Measurements from ENCODE around the gene SCG5.
A peak's percentile ranks its signal among the peaks of the same experiment; 100 is the strongest.

SCG5 gene

DNA sequence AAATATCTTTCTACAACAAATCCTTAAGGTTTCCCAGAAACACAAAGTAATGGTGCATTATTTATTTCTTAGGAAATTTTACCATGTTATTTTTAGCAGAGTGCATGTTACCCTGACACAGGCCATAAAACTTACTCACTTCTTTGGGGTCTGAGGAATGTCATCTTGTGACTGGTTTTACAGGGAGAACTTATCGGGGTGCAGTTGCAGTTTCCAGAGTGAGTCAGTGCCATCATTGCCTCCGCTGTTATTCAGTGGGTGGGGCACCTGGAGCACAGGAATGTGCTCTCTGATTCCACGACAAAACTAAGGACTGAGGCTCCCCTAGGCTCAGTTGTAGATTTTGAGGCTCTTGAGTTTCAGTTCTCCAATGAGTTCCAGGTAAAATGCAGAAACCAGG, 65.2 kb downstream of the SCG5 start:
- Histone ChIP-seq H3K27ac (ENCODE audit: low read length, poor library complexity, severe bottlenecking) (peak overlapping the region; percentile 68), H3K14ac (ENCODE audit: low read length in 2 of 2) (no peak overlapping the region), H3K18ac (ENCODE audit: low read depth in 1 of 2, low read length in 2 of 2) (no peak overlapping the region), H3K4ac (ENCODE audit: low read depth in 1 of 2, low read length in 2 of 2) (no peak overlapping the region), H3K23ac (ENCODE audit: low read length in 2 of 2) (no peak overlapping the region), H3K4me3 (ENCODE audit: insufficient read depth in 1 of 2, low read depth in 1 of 2, low read length in 2 of 2) (no peak overlapping the region), H3K36me3 (ENCODE audit: control insufficient read depth in 1 of 2, insufficient read depth in 2 of 2, low read depth in 1 of 2, low read length in 2 of 2) (no peaks in the 10 kb centered on the region), H3K79me1 (replicated peaks; ENCODE audit: low read length, poor library complexity, severe bottlenecking) (no peaks in the 10 kb centered on the region), H2BK15ac (ENCODE audit: low read depth, poor library complexity, severe bottlenecking) (no peak overlapping the region), H2BK5ac (ENCODE audit: low read depth, low read length, poor library complexity, severe bottlenecking) (no peak overlapping the region), H3K4me1 (ENCODE audit: control insufficient read depth, insufficient read depth, low read depth, low read length) (peaks cover 3% of the 10 kb centered on the region), H3K9me3 (ENCODE audit: control insufficient read depth, low read length) (no peaks in the 10 kb centered on the region), H2AFZ (ENCODE audit: low read depth, low read length) (no peak overlapping the region), H3K4me2 (ENCODE audit: low read length, poor library complexity, severe bottlenecking) (no peak overlapping the region), H3K9ac (ENCODE audit: low read length) (peak overlapping the region; percentile 46), H3K27me3 (ENCODE audit: control insufficient read depth in 1 of 2, insufficient read depth in 1 of 2, low read length in 2 of 2) (peaks cover 0 to 5% of the 10 kb centered on the region in 2 experiments), H2AK5ac (ENCODE audit: low read length, severe bottlenecking) (no peak overlapping the region), H4K8ac (ENCODE audit: low read length) (peak overlapping the region; percentile 7), H4K91ac (ENCODE audit: low read length) (no peak overlapping the region), H2BK120ac (ENCODE audit: low read depth, low read length) (no peak overlapping the region), H2BK12ac (ENCODE audit: low read length in 2 of 2) (peak overlapping the region in 1 of 2 experiments; percentile 68)
- 13% methylated on average over 3 of the region's 3 CpGs for WGBS
- peak; percentile 63 for DNase-seq

DNA sequence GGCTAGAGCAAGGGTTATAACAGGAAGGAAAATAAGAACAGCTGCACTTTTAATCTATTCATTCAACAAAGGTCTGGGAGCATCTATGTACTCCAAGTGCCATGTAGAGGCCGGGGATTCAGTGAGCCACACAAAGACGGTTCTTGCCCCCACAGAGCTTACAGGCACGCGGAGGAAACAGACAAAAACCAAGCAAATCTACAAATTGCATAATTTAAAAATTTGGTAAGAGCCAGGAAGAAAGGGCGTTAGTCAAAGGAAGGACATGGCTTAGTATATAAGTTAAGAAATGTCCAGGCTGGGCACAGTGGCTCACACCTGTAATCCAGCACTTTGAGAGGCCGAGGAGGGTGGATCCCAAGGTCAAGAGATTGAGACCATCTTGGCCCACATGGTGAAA, 65.9 kb downstream of the SCG5 start:
- Histone ChIP-seq H3K36me3 (ENCODE audit: control insufficient read depth in 1 of 2, insufficient read depth in 2 of 2, low read depth in 1 of 2, low read length in 2 of 2) (no peaks in the 10 kb centered on the region), H4K8ac (ENCODE audit: low read length) (no peak overlapping the region), H3K4me2 (ENCODE audit: low read length, poor library complexity, severe bottlenecking) (no peak overlapping the region), H3K4ac (ENCODE audit: low read depth in 1 of 2, low read length in 2 of 2) (no peak overlapping the region), H3K4me1 (ENCODE audit: control insufficient read depth, insufficient read depth, low read depth, low read length) (peaks cover 3% of the 10 kb centered on the region), H3K79me1 (replicated peaks; ENCODE audit: low read length, poor library complexity, severe bottlenecking) (no peaks in the 10 kb centered on the region), H3K9ac (ENCODE audit: low read length) (no peak overlapping the region), H2AFZ (ENCODE audit: low read depth, low read length) (no peak overlapping the region), H3K18ac (ENCODE audit: low read depth in 1 of 2, low read length in 2 of 2) (no peak overlapping the region), H2BK15ac (ENCODE audit: low read depth, poor library complexity, severe bottlenecking) (no peak overlapping the region), H3K27me3 (ENCODE audit: control insufficient read depth in 1 of 2, insufficient read depth in 1 of 2, low read length in 2 of 2) (peaks cover 0 to 5% of the 10 kb centered on the region in 2 experiments), H2BK12ac (ENCODE audit: low read length in 2 of 2) (no peak overlapping the region), H4K91ac (ENCODE audit: low read length) (no peak overlapping the region), H3K23ac (ENCODE audit: low read length in 2 of 2) (no peak overlapping the region), H2BK120ac (ENCODE audit: low read depth, low read length) (no peak overlapping the region), H2BK5ac (ENCODE audit: low read depth, low read length, poor library complexity, severe bottlenecking) (no peak overlapping the region), H3K4me3 (ENCODE audit: insufficient read depth in 1 of 2, low read depth in 1 of 2, low read length in 2 of 2) (no peak overlapping the region), H3K14ac (ENCODE audit: low read length in 2 of 2) (no peak overlapping the region), H3K27ac (ENCODE audit: low read length, poor library complexity, severe bottlenecking) (no peak overlapping the region), H2AK5ac (ENCODE audit: low read length, severe bottlenecking) (no peak overlapping the region), H3K9me3 (ENCODE audit: control insufficient read depth, low read length) (no peaks in the 10 kb centered on the region)
- WGBS, result 100% methylated on average over 2 of the region's 6 CpGs
- no peak for DNase-seq

DNA sequence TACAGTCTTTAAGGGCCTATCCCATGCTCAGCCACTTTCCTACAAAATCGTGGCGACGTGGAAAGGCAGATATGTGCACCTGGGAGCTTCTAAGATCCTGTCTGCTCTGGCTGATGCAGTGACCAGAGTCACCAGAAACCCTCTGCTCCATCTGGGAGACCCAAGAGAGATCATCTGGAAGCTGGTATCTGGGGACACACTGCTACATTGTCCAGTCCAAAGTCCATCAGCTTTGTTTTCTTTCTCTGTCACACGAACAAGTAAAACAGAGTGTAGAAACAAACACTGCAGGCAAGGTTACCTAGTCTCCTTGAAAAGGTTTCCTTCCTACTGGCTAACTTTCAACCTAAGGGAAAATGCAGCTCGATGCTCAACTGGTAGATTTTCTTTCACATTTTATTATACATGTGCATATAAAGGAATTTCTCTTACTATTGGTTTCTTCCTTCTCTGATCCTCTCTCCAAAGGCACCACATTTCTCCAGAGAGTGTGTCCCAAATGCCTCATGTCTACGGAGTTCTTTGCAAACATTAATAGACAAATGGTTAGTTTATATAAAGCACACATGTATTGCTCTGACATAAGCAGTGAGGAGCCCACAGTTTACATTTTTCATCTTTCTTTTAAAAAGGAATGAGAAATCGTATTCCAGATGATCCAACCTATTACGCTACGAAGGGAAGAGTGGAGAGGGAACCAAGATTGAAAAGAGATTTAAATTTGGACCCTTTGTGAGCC, 68.0 kb downstream of the SCG5 start:
- H2BK5ac ChIP-seq (ENCODE audit: low read depth, low read length, poor library complexity, severe bottlenecking), result no peak overlapping the region
- no peak overlapping the region for H4K91ac ChIP-seq (ENCODE audit: low read length)
- H2BK120ac ChIP-seq (ENCODE audit: low read depth, low read length), result no peak overlapping the region
- H3K23ac ChIP-seq (ENCODE audit: low read length in 2 of 2), result no peak overlapping the region
- H3K9ac ChIP-seq (ENCODE audit: low read length), result no peak overlapping the region
- peaks cover 0 to 5% of the 10 kb centered on the region in 2 experiments for H3K27me3 ChIP-seq (ENCODE audit: control insufficient read depth in 1 of 2, insufficient read depth in 1 of 2, low read length in 2 of 2)
- H3K14ac ChIP-seq (ENCODE audit: low read length in 2 of 2), result no peak overlapping the region
- no peak overlapping the region for H3K4me3 ChIP-seq (ENCODE audit: insufficient read depth in 1 of 2, low read depth in 1 of 2, low read length in 2 of 2)
- H3K27ac ChIP-seq (ENCODE audit: low read length, poor library complexity, severe bottlenecking), result no peak overlapping the region
- H2AFZ ChIP-seq (ENCODE audit: low read depth, low read length), result no peak overlapping the region
- no peaks in the 10 kb centered on the region for H3K9me3 ChIP-seq (ENCODE audit: control insufficient read depth, low read length)
- H3K4me1 ChIP-seq (ENCODE audit: control insufficient read depth, insufficient read depth, low read depth, low read length), result peaks cover 3% of the 10 kb centered on the region
- H2AK5ac ChIP-seq (ENCODE audit: low read length, severe bottlenecking), result no peak overlapping the region
- H2BK12ac ChIP-seq (ENCODE audit: low read length in 2 of 2), result peak overlapping the region in 1 of 2 experiments; percentile 15
- no peak overlapping the region for H3K4ac ChIP-seq (ENCODE audit: low read depth in 1 of 2, low read length in 2 of 2)
- WGBS, result 89% methylated on average over 8 of the region's 9 CpGs
- H3K79me1 ChIP-seq (replicated peaks; ENCODE audit: low read length, poor library complexity, severe bottlenecking), result no peaks in the 10 kb centered on the region
- no peak overlapping the region for H4K8ac ChIP-seq (ENCODE audit: low read length)
- no peak for DNase-seq
- H3K36me3 ChIP-seq (ENCODE audit: control insufficient read depth in 1 of 2, insufficient read depth in 2 of 2, low read depth in 1 of 2, low read length in 2 of 2), result no peaks in the 10 kb centered on the region
- no peak overlapping the region for H2BK15ac ChIP-seq (ENCODE audit: low read depth, poor library complexity, severe bottlenecking)
- H3K4me2 ChIP-seq (ENCODE audit: low read length, poor library complexity, severe bottlenecking), result no peak overlapping the region
- no peak overlapping the region for H3K18ac ChIP-seq (ENCODE audit: low read depth in 1 of 2, low read length in 2 of 2)

DNA sequence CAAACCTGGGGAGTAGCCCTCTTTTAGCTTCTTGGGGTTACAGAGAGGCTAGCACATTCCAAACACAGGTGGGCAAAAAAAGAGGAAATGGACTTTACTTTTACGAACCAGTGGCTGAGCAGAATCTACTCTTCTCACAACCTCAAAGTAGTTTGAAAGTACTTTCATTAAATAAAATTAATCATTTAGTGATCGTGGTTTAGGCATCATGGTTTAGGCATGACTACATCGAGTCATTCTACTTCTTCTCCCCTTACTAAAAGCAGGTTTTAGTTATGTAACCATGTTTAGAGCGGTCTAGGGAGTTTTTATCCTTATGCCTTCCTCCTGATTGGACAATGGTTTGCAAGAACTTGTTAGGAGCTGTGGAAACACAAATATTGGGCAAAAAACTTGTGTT, 73.8 kb downstream of the SCG5 start:
- H3K27ac ChIP-seq (ENCODE audit: low read length, poor library complexity, severe bottlenecking), result peak overlapping the region; percentile 75
- no peak overlapping the region for H2AFZ ChIP-seq (ENCODE audit: low read depth, low read length)
- H3K18ac ChIP-seq (ENCODE audit: low read depth in 1 of 2, low read length in 2 of 2), result no peak overlapping the region
- no peak overlapping the region for H3K9ac ChIP-seq (ENCODE audit: low read length)
- no peak overlapping the region for H3K23ac ChIP-seq (ENCODE audit: low read length in 2 of 2)
- H4K8ac ChIP-seq (ENCODE audit: low read length), result no peak overlapping the region
- peaks cover 0 to 39% of the 10 kb centered on the region in 2 experiments for H3K27me3 ChIP-seq (ENCODE audit: control insufficient read depth in 1 of 2, insufficient read depth in 1 of 2, low read length in 2 of 2)
- H3K4ac ChIP-seq (ENCODE audit: low read depth in 1 of 2, low read length in 2 of 2), result no peak overlapping the region
- peak; percentile 89 for DNase-seq
- H2BK15ac ChIP-seq (ENCODE audit: low read depth, poor library complexity, severe bottlenecking), result no peak overlapping the region
- peaks cover 2% of the 10 kb centered on the region for H3K79me1 ChIP-seq (replicated peaks; ENCODE audit: low read length, poor library complexity, severe bottlenecking)
- H3K9me3 ChIP-seq (ENCODE audit: control insufficient read depth, low read length), result no peaks in the 10 kb centered on the region
- H3K4me3 ChIP-seq (ENCODE audit: insufficient read depth in 1 of 2, low read depth in 1 of 2, low read length in 2 of 2), result no peak overlapping the region
- H3K4me2 ChIP-seq (ENCODE audit: low read length, poor library complexity, severe bottlenecking), result no peak overlapping the region
- H3K36me3 ChIP-seq (ENCODE audit: control insufficient read depth in 1 of 2, insufficient read depth in 2 of 2, low read depth in 1 of 2, low read length in 2 of 2), result no peaks in the 10 kb centered on the region
- H3K4me1 ChIP-seq (ENCODE audit: control insufficient read depth, insufficient read depth, low read depth, low read length), result peaks cover 17% of the 10 kb centered on the region
- no peak overlapping the region for H4K91ac ChIP-seq (ENCODE audit: low read length)
- H2BK5ac ChIP-seq (ENCODE audit: low read depth, low read length, poor library complexity, severe bottlenecking), result no peak overlapping the region
- no peak overlapping the region for H3K14ac ChIP-seq (ENCODE audit: low read length in 2 of 2)
- WGBS, result no CpG with 5 or more reads among the region's 4 CpGs
- no peak overlapping the region for H2AK5ac ChIP-seq (ENCODE audit: low read length, severe bottlenecking)
- H2BK12ac ChIP-seq (ENCODE audit: low read length in 2 of 2), result no peak overlapping the region
- H2BK120ac ChIP-seq (ENCODE audit: low read depth, low read length), result no peak overlapping the region
